Panc1 (cell line): Measurements from ENCODE around the gene RMRP. TPM values are rescaled to one million over a fixed set of nuclear protein-coding genes. Genes with fewer than 3 reads are reported as not detected.
A peak's percentile ranks its signal among the peaks of the same experiment; 100 is the strongest.

ENCODE experiments used
- microRNA-seq: library from miRNA; unstranded; fragments of <30 nt; microRNA quantifications from one replicate; pipeline ENCODE4 v1.1.0, GENCODE V29; 2020; ENCODE audit not compliant: unreplicated experiment
- total RNA-seq: library from RNA; stranded (reverse); gene quantifications from one replicate; pipeline ENCODE4 v1.2.1, GENCODE V29; 2021; ENCODE audit not compliant: unreplicated experiment

Gene RMRP
- total RNA-seq, 1 experiment from 2014 or later = 29,896 TPM

Small RNA genes within 50 kb of the gene (microRNA-seq; reads per million reads assigned to microRNA genes)
- gene MIR4667 = 5.4 reads per million, percentile 15 among the genes with 10 or more reads in this experiment

Other genes with a start within 250 kb of the RMRP start
- gene RUSC2, start 167.9 kb downstream of the RMRP start, total RNA-seq = 49.9 TPM
- gene TESK1, start 52.8 kb downstream of the RMRP start, total RNA-seq = 55.0 TPM
- 0.72 TPM for gene CD72, start 39.6 kb downstream of the RMRP start, total RNA-seq
- gene SIT1, start 7.1 kb downstream of the RMRP start, total RNA-seq = not detected
- gene CCDC107, start 273 bp upstream of the RMRP start, total RNA-seq = 39.9 TPM
- gene ARHGEF39, start 7.2 kb upstream of the RMRP start, total RNA-seq = 34.0 TPM
- 0.31 TPM for gene CA9, start 15.9 kb upstream of the RMRP start, total RNA-seq
- gene TPM2, start 31.9 kb upstream of the RMRP start, total RNA-seq = 544 TPM
- gene TLN1, start 74.2 kb upstream of the RMRP start, total RNA-seq = 347 TPM
- gene CREB3, start 74.6 kb upstream of the RMRP start, total RNA-seq = 67.0 TPM
- 109 TPM for gene GBA2, start 91.2 kb upstream of the RMRP start, total RNA-seq
- 43.3 TPM for gene RGP1, start 91.3 kb upstream of the RMRP start, total RNA-seq
- 1.4 TPM for gene MSMP, start 96.3 kb upstream of the RMRP start, total RNA-seq
- gene NPR2, start 133.6 kb upstream of the RMRP start, total RNA-seq = 12.2 TPM
- 0.90 TPM for gene SPAG8, start 154.2 kb upstream of the RMRP start, total RNA-seq
- gene HINT2, start 157.0 kb upstream of the RMRP start, total RNA-seq = 75.6 TPM
- not detected for gene FAM221B, start 170.7 kb upstream of the RMRP start, total RNA-seq
- 7.9 TPM for gene TMEM8B, start 171.2 kb upstream of the RMRP start, total RNA-seq
- not detected for gene OR13J1, start 212.4 kb upstream of the RMRP start, total RNA-seq
- gene HRCT1, start 248.2 kb upstream of the RMRP start, total RNA-seq = not detected